WI38 (cell line): ENCODE results near the gene NECAB2.

Source experiments
- H3K4me3 ChIP-seq: 2 replicates; pipeline ENCODE4 v1.5.1; 2011; ENCODE audit warnings: low read depth, mild to moderate bottlenecking, control low read depth, low read length
- CTCF ChIP-seq: IDR thresholded peaks from 2 replicates; pipeline ENCODE4 v1.5.1; 2012; ENCODE audit warnings: low read depth, mild to moderate bottlenecking, control low read depth, low read length

Gene NECAB2

GRCh38 chr16:83954577-83955016 is 13.4 kb upstream of the NECAB2 start:
- no peak for TF ChIP-seq CTCF
- peak overlapping the region; percentile 77 for H3K4me3 ChIP-seq

DNA sequence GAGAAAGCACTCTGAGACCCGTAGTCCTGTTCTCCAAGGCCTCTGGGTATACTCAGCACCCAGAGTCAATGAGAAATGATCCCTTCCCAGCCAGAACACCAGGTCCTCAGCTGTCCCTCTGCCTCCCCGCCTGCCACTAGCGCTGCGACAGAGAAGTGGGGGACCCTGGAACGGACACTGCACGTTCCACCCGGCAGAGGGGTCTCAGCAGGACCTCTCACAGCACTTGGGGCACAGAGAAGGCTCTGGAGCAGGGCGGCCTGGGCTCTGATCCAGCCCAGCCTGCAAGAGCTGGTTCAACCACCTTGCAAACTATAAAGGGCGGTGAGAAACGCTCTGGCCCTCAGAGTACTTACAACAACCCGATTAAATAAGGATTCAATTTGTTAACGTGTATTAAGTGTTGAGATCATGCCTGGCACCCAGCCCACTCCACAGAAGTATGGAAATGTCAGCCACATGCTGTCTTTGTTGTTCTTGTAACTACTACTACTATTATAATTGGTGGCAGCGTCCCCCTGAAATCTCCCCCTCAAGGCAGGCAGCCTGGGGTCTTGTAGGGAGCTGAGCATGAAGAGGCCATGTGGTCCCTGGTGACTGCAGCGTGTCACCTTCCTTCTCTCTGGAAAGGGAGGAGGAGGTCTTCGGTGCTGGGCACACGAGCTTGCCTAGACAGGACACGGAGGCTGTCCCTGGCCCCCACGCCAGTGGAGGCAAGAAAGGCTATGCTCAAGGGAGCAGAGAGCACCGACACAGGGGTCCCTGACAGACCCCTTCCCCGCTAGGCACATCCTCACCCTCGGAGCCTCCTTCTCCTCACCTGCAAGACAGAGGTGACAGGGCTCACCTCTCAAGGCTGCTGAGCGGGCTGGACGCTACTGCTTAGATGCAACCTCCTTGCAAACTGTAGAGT is 12.6 kb upstream of the NECAB2 start:
- H3K4me3 ChIP-seq = no peak overlapping the region
- no peak for TF ChIP-seq CTCF

- peak; percentile 88 for TF ChIP-seq CTCF
- no peak overlapping the region for H3K4me3 ChIP-seq
Observed at GRCh38 chr16:83956336-83957289, 11.4 kb upstream of the NECAB2 start.

DNA sequence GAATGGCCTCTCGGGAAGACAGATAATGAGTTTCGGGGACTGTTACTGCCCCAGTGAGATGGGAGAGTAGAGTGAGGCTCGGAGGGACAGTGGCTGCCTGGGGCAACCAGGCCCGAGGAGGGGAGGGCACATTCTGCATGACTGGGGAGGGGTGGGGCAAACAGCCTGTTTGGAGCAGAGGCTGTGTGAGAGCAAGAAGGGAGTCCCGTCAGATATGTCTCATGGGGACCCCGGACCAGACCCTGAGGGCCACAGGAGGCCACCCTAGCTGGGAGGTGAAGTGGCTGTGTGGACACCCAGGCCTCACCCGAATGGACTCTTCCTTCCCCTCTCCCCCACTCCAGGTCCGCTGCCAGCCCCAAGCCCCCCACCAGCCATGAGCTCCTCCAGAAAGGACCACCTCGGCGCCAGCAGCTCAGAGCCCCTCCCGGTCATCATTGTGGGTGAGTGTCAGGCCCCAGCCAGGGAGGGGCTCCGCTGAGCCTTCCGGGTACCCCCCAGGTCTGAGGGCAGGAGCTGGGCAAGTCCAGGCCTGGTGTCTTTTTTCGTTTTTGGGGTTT is 10.7 kb upstream of the NECAB2 start:
- no peak for TF ChIP-seq CTCF
- H3K4me3 ChIP-seq = no peak overlapping the region

- TF ChIP-seq CTCF = no peak
- H3K4me3 ChIP-seq = no peak overlapping the region
Observed at GRCh38 chr16:83958137-83958845, 9.8 kb upstream of the NECAB2 start.

DNA sequence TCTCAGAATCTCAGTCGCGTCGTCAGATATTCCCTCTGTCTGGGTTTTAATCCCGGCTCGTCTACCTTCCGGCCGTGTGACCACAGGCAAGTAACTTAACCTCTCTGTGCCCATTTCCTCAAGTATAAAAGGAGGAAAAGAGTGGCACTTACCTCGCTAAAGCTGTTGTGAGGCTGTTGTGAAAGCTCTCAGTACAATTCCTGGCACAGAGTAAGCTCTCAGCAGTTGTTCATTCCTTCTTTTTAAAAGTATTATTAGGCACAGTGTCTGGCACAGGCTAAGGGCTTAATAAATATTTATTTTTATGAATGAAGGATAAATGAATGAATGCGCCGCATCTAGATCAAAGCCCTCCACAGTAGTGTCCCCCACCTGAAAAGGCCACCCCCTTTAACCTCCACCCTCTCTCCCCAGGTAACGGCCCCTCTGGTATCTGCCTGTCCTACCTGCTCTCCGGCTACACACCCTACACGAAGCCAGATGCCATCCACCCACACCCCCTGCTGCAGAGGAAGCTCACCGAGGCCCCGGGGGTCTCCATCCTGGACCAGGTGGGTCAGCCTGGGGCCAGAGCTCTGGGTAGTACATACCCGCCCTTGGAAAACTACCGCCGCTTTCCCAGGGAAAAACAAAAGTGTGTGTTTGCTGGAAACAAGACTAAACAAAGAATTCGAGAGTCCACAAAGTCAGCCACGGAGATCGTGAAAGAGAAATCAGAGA is 9.0 kb upstream of the NECAB2 start:
- H3K4me3 ChIP-seq = no peak overlapping the region
- no peak for TF ChIP-seq CTCF
